BLaER1 (cell line): ENCODE measurements around the gene DGUOK.

ENCODE experiments used
- H3K27ac ChIP-seq: shearing (Covaris generic); formaldehyde crosslinking; 2 replicates; pipeline ENCODE4 v1.8.1; 2022
- H3K27me3 ChIP-seq: shearing (Covaris generic); formaldehyde crosslinking; 2 replicates; pipeline ENCODE4 v1.8.1; 2022
- H3K36me3 ChIP-seq: shearing (Covaris generic); formaldehyde crosslinking; 2 replicates; pipeline ENCODE4 v1.8.1; 2022
- H3K4me1 ChIP-seq: shearing (Covaris generic); formaldehyde crosslinking; 2 replicates; pipeline ENCODE4 v1.8.1; 2022
- H3K4me2 ChIP-seq: shearing (Covaris generic); formaldehyde crosslinking; 2 replicates; pipeline ENCODE4 v1.8.1; 2022
- H3K4me3 ChIP-seq: shearing (Covaris generic); formaldehyde crosslinking; 2 replicates; pipeline ENCODE4 v1.8.1; 2022
- H3K9ac ChIP-seq: shearing (Covaris generic); formaldehyde crosslinking; 2 replicates; pipeline ENCODE4 v1.8.1; 2022
- H3K9me3 ChIP-seq: shearing (Covaris generic); formaldehyde crosslinking; 2 replicates; pipeline ENCODE4 v1.8.1; 2022
- H4K20me1 ChIP-seq: shearing (Covaris generic); formaldehyde crosslinking; 2 replicates; pipeline ENCODE4 v1.8.1; 2022
- Cebpa-rat ChIP-seq: shearing (Covaris generic); IDR thresholded peaks from 2 replicates; pipeline ENCODE4 v1.8.1; 2022

Gene DGUOK

DNA sequence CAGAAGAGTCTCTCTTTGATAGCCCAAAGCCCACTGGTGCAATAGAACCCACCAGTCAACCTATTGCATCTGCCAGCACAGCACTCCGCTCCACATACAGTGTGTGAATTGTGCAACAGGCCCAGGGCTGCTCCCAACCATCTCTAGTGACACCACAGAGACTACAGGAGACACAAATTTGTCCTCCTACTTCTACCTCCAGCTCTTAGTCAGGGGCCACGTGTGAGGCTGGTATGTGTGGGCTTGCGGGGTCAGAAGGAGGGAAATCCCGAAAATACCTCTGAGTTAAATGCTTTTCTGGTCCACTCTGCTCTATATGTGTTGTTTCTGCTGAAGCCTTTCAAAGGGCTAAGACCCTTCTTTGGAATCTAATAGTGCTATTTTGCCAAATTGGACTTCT lies 18.0 kb downstream of the DGUOK start:
- TF ChIP-seq Cebpa-rat: no peak
- H3K9ac ChIP-seq: no peak overlapping the region
- peaks cover 99% of the 10 kb centered on the region for H4K20me1 ChIP-seq
- no peak overlapping the region for H3K4me3 ChIP-seq
- H3K27me3 ChIP-seq: no peaks in the 10 kb centered on the region
- peaks cover 87% of the 10 kb centered on the region for H3K36me3 ChIP-seq
- H3K9me3 ChIP-seq: no peaks in the 10 kb centered on the region
- no peak overlapping the region for H3K27ac ChIP-seq
- H3K4me2 ChIP-seq: no peak overlapping the region
- H3K4me1 ChIP-seq: peaks cover 5% of the 10 kb centered on the region; the same call in 1 of the 2 replicates

DNA sequence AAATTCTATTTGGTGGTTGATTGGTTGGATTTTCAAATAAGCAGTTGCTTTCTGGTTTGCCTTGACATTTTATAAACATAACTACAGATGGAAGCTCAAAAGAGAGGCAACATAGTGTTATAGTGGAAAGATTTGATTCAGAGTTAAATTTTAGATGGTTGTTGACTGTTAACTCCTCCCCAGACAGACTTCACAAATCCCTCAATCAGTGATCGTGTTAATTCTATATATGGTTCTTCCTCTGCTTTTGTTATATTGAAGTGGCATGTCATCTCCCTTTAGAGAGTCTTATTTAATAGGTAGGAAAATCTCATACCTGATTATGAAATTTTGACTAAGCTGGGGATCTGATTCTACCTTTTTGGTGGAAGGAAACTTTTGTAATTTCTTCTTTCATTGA lies 19.5 kb downstream of the DGUOK start:
- Histone ChIP-seq H3K9me3 (no peaks in the 10 kb centered on the region), H3K4me2 (no peak overlapping the region), H3K9ac (no peak overlapping the region), H3K27ac (no peak overlapping the region), H3K4me3 (no peak overlapping the region), H3K27me3 (no peaks in the 10 kb centered on the region), H4K20me1 (peaks cover 88% of the 10 kb centered on the region), H3K36me3 (peaks cover 87% of the 10 kb centered on the region), H3K4me1 (peaks cover 5% of the 10 kb centered on the region; the same call in 1 of the 2 replicates)
- TF ChIP-seq Cebpa-rat: no peak

DNA sequence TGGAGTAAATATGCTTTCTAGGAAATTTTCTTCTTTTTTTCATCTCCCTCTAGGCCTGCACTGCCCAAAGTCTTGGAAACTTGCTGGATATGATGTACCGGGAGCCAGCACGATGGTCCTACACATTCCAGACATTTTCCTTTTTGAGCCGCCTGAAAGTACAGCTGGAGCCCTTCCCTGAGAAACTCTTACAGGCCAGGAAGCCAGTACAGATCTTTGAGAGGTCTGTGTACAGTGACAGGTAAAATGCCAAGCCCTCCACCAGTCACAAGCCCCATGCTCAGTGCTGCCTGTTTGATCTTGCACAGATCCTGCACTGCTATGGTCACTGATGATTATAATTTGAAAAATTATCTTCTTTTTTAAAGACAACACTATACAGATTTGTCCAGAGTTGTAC lies 20.0 kb downstream of the DGUOK start:
- Histone ChIP-seq H3K4me2 (no peak overlapping the region), H3K36me3 (peaks cover 89% of the 10 kb centered on the region)

DNA sequence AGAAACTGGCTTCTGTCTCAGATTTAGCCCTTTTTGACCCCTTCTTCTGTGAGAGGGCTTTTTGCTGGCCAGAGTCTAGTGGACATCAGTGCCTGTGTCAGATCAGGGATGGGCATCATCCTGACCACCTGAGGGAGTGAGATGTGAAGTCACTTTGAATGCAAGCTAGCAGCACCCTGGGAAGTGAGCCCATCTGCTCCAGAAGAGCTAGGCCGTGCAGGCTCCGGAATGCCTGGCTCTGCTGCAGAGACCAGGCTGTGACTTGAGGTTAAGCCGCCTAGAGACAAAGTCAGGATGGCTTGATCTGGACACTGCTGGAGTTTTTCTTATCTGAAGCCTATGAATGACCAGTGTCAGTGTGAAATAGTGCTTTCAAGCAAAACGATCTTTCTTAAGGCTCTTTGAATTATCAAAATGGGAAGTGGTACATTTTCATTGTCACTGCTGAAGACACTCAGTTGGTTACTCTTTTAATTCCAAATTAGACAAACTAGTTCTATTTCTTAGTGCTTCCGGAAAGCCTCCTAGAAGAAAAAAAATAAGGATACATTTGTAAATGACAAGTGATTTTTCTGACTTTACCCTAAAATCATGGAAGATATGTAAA lies 20.8 kb downstream of the DGUOK start:
- Histone ChIP-seq H3K4me2 (no peak overlapping the region), H3K9ac (no peak overlapping the region), H3K36me3 (peaks cover 93% of the 10 kb centered on the region), H3K27ac (no peak overlapping the region), H3K27me3 (no peaks in the 10 kb centered on the region), H3K4me1 (peaks cover 5% of the 10 kb centered on the region; the same call in 1 of the 2 replicates), H3K4me3 (no peak overlapping the region), H3K9me3 (no peaks in the 10 kb centered on the region), H4K20me1 (peaks cover 80% of the 10 kb centered on the region)
- TF ChIP-seq Cebpa-rat: no peak

More for the DNA sequence above, 20.0 kb downstream of the DGUOK start:
- no peaks in the 10 kb centered on the region for H3K9me3 ChIP-seq
- H3K4me3 ChIP-seq: no peak overlapping the region
- H3K27ac ChIP-seq: no peak overlapping the region
- peaks cover 5% of the 10 kb centered on the region; the same call in 1 of the 2 replicates for H3K4me1 ChIP-seq
- no peak overlapping the region for H3K9ac ChIP-seq
- H3K27me3 ChIP-seq: no peaks in the 10 kb centered on the region
- peaks cover 83% of the 10 kb centered on the region for H4K20me1 ChIP-seq
- TF ChIP-seq Cebpa-rat: no peak

DNA sequence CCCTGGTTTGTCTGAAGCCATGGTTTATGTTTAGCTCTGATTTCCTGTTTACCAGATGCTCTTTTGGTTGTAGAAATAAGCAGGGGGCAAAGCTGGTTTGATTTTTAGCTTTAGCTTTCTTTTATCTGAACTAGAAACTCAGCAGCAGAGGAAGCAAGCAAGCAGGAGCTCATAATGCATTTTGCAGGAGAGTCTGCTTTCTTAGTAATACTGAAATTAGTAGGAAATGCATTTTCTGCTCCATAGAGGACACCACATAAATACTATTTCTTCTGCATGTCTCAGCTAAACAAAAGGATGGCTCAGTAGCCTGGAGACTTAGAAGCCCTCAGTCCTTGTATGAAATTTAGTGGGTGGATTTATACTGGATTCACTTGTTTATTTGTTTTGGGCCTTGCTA lies 23.1 kb downstream of the DGUOK start:
- H3K4me2 ChIP-seq: no peak overlapping the region
- no peaks in the 10 kb centered on the region for H3K9me3 ChIP-seq
- H4K20me1 ChIP-seq: peaks cover 75% of the 10 kb centered on the region
- no peak overlapping the region for H3K4me3 ChIP-seq
- no peak for TF ChIP-seq Cebpa-rat
- peaks cover 5% of the 10 kb centered on the region; the same call in 1 of the 2 replicates for H3K4me1 ChIP-seq
- peaks cover 97% of the 10 kb centered on the region for H3K36me3 ChIP-seq
- H3K27me3 ChIP-seq: no peaks in the 10 kb centered on the region
- no peak overlapping the region for H3K27ac ChIP-seq
- H3K9ac ChIP-seq: no peak overlapping the region

DNA sequence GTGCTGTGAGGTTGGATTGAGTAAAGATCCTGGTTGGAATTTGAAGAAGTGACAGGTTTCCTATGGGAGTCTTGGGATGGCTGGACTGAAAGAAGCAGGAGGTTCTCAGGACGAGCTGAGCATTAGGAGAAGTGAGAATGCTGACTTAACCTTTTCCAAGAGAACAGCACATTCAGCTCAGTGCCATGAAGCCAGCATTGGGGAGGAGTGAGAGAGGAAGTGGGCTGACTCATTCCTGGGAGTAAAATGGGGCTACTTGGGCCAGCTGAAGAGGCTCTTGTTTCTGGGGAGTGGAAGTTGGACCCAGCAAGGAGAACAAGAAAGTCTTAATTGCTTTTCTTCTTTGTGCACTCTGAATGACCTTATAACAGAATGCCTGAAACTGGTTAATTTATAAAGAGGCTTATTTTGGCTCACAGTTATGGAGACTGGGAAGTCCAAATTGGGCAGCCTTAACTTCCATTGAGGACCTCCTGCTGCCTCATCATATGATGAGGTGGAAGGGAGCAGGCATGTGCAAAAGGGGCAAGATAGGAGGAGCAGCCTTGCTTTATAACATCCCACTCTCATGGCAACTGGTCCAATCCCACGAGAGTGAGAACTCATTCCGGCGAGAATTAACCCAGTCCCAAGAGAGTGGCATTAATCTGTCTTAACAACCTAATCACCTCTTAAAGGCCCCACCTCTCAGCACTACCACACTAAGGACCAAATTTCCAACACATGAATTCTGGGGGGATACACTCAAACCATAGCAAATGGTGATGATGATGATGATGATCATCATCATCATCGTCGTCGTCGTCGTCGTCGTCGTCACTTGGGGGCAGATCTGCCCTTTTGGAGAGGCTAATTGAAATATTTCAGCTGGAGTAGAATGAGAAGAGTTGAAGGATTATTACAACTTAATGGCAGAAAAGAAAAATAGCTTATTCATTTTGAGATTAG lies 26.1 kb downstream of the DGUOK start:
- Histone ChIP-seq H4K20me1 (peaks cover 75% of the 10 kb centered on the region), H3K4me3 (no peak overlapping the region), H3K9ac (no peak overlapping the region), H3K27ac (no peak overlapping the region), H3K27me3 (no peaks in the 10 kb centered on the region), H3K9me3 (no peaks in the 10 kb centered on the region), H3K4me2 (no peak overlapping the region), H3K36me3 (peaks cover 98% of the 10 kb centered on the region), H3K4me1 (peaks cover 5% of the 10 kb centered on the region; the same call in 1 of the 2 replicates)
- TF ChIP-seq Cebpa-rat: no peak

DNA sequence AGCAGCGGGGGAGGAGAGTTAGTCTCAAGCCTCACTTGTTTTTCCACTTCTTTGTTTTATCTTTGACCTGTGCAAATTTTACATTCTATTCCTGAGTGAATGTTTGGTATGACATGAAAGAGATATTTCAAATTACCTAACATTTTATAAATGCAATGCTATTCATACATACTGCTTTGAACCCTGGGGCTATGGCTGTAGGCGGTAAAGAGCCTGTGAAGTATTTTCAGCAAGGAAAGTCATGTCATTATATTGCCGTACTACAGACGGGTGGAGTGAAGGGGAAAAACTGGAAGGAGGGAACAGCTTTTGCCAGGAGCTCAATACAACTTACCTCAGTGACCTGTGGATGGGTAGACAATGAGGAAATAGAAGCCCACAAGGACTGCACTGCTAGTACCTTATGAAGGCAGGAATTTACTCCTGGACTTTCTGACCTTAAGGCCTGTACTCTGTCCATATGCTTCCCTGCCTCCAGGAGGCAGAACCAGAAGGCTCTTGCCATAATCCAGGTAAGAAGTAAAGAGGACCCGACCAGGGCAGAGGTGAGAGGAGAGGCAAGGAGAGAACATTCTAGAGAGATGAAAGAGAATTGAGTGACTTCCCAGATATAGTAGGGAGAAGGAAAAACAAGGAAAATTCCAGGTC lies 29.7 kb downstream of the DGUOK start:
- Histone ChIP-seq H3K36me3 (peaks cover 98% of the 10 kb centered on the region), H3K27ac (no peak overlapping the region)

DNA sequence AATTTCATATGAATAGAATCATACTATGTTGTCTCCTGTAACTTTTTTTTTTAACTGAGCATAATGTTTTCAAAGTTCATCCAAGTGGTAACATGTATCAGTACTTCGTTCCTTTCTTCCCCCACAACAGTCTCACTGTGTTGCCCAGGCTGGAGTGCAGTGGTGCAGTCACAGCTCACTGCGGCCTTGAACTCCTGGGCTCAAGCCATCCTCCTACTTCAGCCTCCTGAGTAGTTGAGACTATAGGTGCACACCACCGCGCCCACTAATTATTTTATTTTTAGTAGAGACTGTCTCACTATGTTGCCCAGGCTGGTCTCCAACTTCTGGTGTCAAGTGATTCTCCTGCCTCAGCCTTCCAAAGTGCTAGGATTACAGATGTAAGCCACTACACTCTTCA lies 34.6 kb downstream of the DGUOK start:
- no peak overlapping the region for H3K4me3 ChIP-seq
- peaks cover 27% of the 10 kb centered on the region for H3K9me3 ChIP-seq
- H4K20me1 ChIP-seq: peaks cover 17% of the 10 kb centered on the region
- H3K36me3 ChIP-seq: peaks cover 67% of the 10 kb centered on the region
- no peak overlapping the region for H3K4me2 ChIP-seq
- H3K27ac ChIP-seq: no peak overlapping the region
- H3K9ac ChIP-seq: no peak overlapping the region
- H3K27me3 ChIP-seq: no peaks in the 10 kb centered on the region
- no peak for TF ChIP-seq Cebpa-rat
- H3K4me1 ChIP-seq: no peaks in the 10 kb centered on the region

More for the DNA sequence above, 29.7 kb downstream of the DGUOK start:
- H3K4me1 ChIP-seq: no peaks in the 10 kb centered on the region
- H3K9me3 ChIP-seq: peaks cover 8% of the 10 kb centered on the region
- H3K9ac ChIP-seq: no peak overlapping the region
- TF ChIP-seq Cebpa-rat: no peak
- H3K4me3 ChIP-seq: no peak overlapping the region
- peaks cover 54% of the 10 kb centered on the region for H4K20me1 ChIP-seq
- no peaks in the 10 kb centered on the region for H3K27me3 ChIP-seq
- no peak overlapping the region for H3K4me2 ChIP-seq

DNA sequence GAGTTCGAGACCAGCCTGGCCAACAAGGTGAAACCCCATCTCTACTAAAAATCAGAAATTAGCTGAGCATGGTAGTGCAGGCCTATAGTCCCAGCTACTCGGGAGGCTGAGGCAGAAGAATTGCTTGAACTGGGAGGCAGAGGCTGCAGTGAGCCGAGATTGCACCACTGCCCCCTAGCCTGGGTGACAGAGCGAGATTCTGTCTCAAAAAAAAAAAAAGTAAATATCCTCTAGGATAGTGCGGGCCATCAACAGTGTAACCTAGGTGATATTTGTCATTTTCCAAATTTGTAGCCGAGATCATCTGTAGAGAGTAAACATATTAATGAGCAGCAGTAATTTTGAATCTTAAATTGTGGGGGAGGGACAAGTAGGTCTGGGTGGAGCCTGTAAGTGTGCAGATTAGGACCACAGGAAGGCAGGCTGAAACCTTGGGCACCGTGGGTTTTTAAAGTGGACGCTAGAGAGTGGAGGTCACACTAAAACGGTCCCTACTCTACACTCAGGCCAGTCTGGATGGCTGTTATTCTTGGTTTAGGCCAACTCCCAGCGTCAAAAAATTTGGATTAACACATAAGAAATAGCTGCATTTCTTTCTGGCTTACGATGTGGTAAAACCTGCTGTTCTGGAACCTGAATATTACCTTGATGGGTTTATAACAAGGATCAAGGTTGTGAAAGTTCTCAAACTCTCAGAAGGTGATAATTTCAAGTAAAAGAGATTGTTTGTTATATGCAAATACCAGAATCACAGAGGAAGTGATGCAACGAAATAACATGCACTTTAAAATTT lies 35.3 kb downstream of the DGUOK start:
- Histone ChIP-seq H4K20me1 (0 out of 2 replicates have a peak, but pooled peaks cover 9% of the 10 kb centered on the region), H3K9ac (no peak overlapping the region), H3K27me3 (no peaks in the 10 kb centered on the region), H3K27ac (no peak overlapping the region), H3K4me1 (peaks cover 6% of the 10 kb centered on the region), H3K4me3 (no peak overlapping the region), H3K9me3 (peaks cover 27% of the 10 kb centered on the region), H3K36me3 (peaks cover 59% of the 10 kb centered on the region), H3K4me2 (no peak overlapping the region)
- TF ChIP-seq Cebpa-rat: no peak
